Testis (tissue), 3 donors: ENCODE measurements around the gene RAET1E. TPM values are rescaled to one million over a fixed set of nuclear protein-coding genes. Genes with fewer than 3 reads are reported as not detected.

Experiments used
- DNase-seq: peaks from one replicate; pipeline ENCODE4 v3.0.0-alpha.2; 2019
- H3K27ac ChIP-seq, 2 donors: fragments of 200-600 bp; sonication (generic); one replicate each; pipeline ENCODE4 v1.5.1; 2019
- H3K27me3 ChIP-seq: fragments of 200-600 bp; sonication (generic); one replicate; pipeline ENCODE4 v1.5.1; 2019
- H3K36me3 ChIP-seq: fragments of 200-600 bp; sonication (generic); one replicate; pipeline ENCODE4 v1.5.1; 2017; ENCODE audit warnings: low read depth; ENCODE audit errors: missing control alignments
- H3K4me1 ChIP-seq: fragments of 200-600 bp; sonication (generic); one replicate; pipeline ENCODE4 v1.5.1; 2019
- H3K4me3 ChIP-seq, 2 donors: fragments of 200-600 bp; sonication (generic); one replicate each; pipeline ENCODE4 v1.5.1; 2017 to 2019
- H3K9me3 ChIP-seq: fragments of 200-600 bp; sonication (generic); one replicate; pipeline ENCODE4 v1.5.1; 2017
- POLR2A ChIP-seq: fragments of 450-650 bp; IDR thresholded peaks from one replicate; pipeline ENCODE4 v1.6.1; 2017; ENCODE audit warnings: antibody characterized with exemption, mild to moderate bottlenecking, moderate library complexity
- WGBS, 2 donors: methylation state at CpG; one replicate each; pipeline ENCODE4 v1.1.5; 2018; 5-methylcytosine and 5-hydroxymethylcytosine counted together
- intact Hi-C: fragments of 100-400 bp; cut with DNase I; formaldehyde crosslinking; loops from one replicate; pipeline ENCODE4 v1.15.1; 2023; ENCODE audit warnings: low total_unique reads
- polyA plus RNA-seq: library from polyadenylated mRNA; stranded (reverse); fragments of 350-450 nt; fragmentation: Illumina TruSeq; extraction: RNeasy Lipid Tissue Mini Kit (QIAGEN cat#74804); gene quantifications from one replicate; pipeline ENCODE4 v1.2.3, GENCODE V29; 2014; ENCODE audit warnings: low read depth, low replicate concordance; ENCODE audit not compliant: insufficient read depth
- total RNA-seq, 2 donors: library from RNA; depleted of rRNA; stranded (reverse); fragments of >200 nt; gene quantifications; one replicate each; pipeline ENCODE4 v1.2.3, GENCODE V29; 2016
- TF ChIP-seq, protein P1 (sequence below), 3 experiments: fragments of 450-650 bp in 2 of 3; fragments of 200-600 bp in 1 of 3; sonication (generic) in 1 of 3; IDR thresholded peaks; one replicate each; pipeline ENCODE4 v1.5.1; 2016 to 2019; ENCODE audit warnings: antibody characterized with exemption in 3 of 3, mild to moderate bottlenecking in 2 of 3, moderate library complexity in 1 of 3

The RAET1E gene
- total and polyA plus RNA-seq, 3 donors from 2014 or later = 0.30 to 0.31 (median 0.31) TPM

DNA sequence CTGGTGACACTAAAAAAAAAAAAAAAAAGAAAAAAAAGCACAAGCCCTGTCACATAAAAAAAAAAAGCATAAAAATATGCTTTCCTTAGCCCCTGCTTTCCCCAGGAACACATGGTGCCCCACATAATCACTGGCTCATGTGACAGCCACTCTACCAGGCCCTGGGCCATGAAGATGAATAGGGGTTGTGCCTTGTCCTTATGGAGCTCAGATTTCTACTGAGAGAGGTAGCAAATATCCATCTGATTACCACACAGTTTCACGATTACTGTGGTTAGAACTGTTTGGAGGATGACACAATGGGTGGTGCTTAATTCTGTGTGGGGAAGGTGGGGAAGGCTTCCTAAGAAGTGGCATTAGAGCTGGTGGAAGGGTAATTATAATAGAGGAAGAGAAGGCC is 9.3 kb downstream of the RAET1E start:
- Histone ChIP-seq H3K4me3 (no peak overlapping the region), H3K36me3 (no peaks in the 10 kb centered on the region), H3K4me1 (no peaks in the 10 kb centered on the region), H3K27me3 (no peaks in the 10 kb centered on the region), H3K27ac (no peak overlapping the region), H3K9me3 (no peaks in the 10 kb centered on the region)
- TF ChIP-seq, protein P1, sequence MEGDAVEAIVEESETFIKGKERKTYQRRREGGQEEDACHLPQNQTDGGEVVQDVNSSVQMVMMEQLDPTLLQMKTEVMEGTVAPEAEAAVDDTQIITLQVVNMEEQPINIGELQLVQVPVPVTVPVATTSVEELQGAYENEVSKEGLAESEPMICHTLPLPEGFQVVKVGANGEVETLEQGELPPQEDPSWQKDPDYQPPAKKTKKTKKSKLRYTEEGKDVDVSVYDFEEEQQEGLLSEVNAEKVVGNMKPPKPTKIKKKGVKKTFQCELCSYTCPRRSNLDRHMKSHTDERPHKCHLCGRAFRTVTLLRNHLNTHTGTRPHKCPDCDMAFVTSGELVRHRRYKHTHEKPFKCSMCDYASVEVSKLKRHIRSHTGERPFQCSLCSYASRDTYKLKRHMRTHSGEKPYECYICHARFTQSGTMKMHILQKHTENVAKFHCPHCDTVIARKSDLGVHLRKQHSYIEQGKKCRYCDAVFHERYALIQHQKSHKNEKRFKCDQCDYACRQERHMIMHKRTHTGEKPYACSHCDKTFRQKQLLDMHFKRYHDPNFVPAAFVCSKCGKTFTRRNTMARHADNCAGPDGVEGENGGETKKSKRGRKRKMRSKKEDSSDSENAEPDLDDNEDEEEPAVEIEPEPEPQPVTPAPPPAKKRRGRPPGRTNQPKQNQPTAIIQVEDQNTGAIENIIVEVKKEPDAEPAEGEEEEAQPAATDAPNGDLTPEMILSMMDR (IDR thresholded peaks at IDR 0.05) = no peak
- TF ChIP-seq POLR2A = no peak
- WGBS, 2 donors = 80 to 82% methylated on average over 1 of the region's 1 CpG
- DNase-seq = no peak
- intact Hi-C loops = no loop called here

DNA sequence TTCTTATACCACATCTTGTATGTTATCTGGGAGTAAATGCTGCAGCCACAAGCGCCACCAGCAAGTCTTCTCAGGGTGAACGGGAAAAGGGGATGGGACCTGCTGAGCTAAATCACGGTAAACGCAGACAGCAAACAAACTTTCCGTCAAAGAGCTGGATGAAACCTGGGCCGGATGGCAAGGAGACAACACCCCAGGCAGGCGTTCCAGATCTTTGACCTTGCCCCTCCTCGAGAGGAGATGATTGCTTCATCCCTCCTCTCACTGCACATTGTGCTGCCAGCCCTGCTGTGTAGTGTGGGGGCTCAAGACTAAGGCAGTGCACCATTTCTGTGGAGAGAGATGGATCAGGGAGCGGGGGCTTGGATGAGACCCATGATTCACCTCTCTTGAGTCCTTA is 9.8 kb downstream of the RAET1E start:
- no peak for TF ChIP-seq POLR2A
- TF ChIP-seq, protein P1 (IDR thresholded peaks at IDR 0.05) = no peak
- Histone ChIP-seq H3K9me3 (no peaks in the 10 kb centered on the region), H3K4me1 (no peaks in the 10 kb centered on the region), H3K27ac (no peak overlapping the region), H3K36me3 (no peaks in the 10 kb centered on the region), H3K27me3 (no peaks in the 10 kb centered on the region), H3K4me3 (no peak overlapping the region)
- DNase-seq = no peak
- intact Hi-C loops = no loop called here
- 86 to 88% methylated on average over 5 to 9 of the region's 9 CpGs for WGBS, 2 donors

GRCh38 chr6:149887343-149887742 is 10.6 kb downstream of the RAET1E start:
- no peak overlapping the region for H3K27ac ChIP-seq
- TF ChIP-seq POLR2A = no peak
- TF ChIP-seq, protein P1 (IDR thresholded peaks at IDR 0.05) = no peak
- H3K4me3 ChIP-seq = no peak overlapping the region
- WGBS, 2 donors = 85 to 89% methylated on average over 3 of the region's 3 CpGs
- no peaks in the 10 kb centered on the region for H3K36me3 ChIP-seq
- no peaks in the 10 kb centered on the region for H3K4me1 ChIP-seq
- intact Hi-C loops = no loop called here
- DNase-seq = no peak
- H3K9me3 ChIP-seq = no peaks in the 10 kb centered on the region
- no peaks in the 10 kb centered on the region for H3K27me3 ChIP-seq

GRCh38 chr6:149885888-149886287 is 12.0 kb downstream of the RAET1E start:
- Histone ChIP-seq H3K27ac (no peak overlapping the region), H3K27me3 (no peaks in the 10 kb centered on the region), H3K4me3 (no peak overlapping the region), H3K36me3 (no peaks in the 10 kb centered on the region), H3K4me1 (no peaks in the 10 kb centered on the region), H3K9me3 (no peaks in the 10 kb centered on the region)
- TF ChIP-seq, protein P1 (IDR thresholded peaks at IDR 0.05) = no peak
- no peak for TF ChIP-seq POLR2A
- WGBS, 2 donors = 83% methylated on average over 3 of the region's 3 CpGs
- intact Hi-C loops = no loop called here
- no peak for DNase-seq

DNA sequence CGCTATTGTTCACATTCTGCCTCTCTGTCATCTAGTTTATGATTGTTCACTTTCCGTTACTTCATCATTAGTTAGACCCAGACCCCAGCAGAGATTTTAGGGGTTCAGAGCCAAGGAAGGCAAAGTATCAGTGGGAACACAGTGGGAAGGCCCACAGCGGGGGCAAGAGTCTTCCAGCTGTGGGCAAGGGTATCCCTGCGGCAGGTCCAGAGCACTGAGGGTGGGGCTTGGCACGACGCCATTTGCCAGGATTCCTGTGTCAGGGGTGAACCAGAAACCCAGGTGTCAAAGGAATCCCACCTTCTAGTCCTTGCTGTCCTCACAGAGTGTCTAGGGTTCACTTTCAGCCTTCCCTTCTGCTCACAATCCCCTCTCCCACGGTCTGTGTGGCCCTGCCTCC is 13.3 kb downstream of the RAET1E start:
- 53 to 68% methylated on average over 7 of the region's 7 CpGs for WGBS, 2 donors
- Histone ChIP-seq H3K4me1 (no peaks in the 10 kb centered on the region), H3K9me3 (no peaks in the 10 kb centered on the region), H3K27me3 (no peaks in the 10 kb centered on the region), H3K4me3 (no peak overlapping the region), H3K27ac (no peak overlapping the region), H3K36me3 (no peaks in the 10 kb centered on the region)
- DNase-seq = no peak
- TF ChIP-seq POLR2A = no peak
- TF ChIP-seq, protein P1 (IDR thresholded peaks at IDR 0.05) = no peak
- intact Hi-C loops = no loop called here
